H1 (cell line): ENCODE measurements around the gene BICRAL. TPM values are rescaled to one million over a fixed set of nuclear protein-coding genes. Genes with fewer than 3 reads are reported as not detected.

Experiments used
- ASH2L ChIP-seq: fragments of 200-600, 300-600 bp; sonication (generic); IDR thresholded peaks from one replicate; pipeline ENCODE4 v1.7.1; 2017; ENCODE audit warnings: low read length
- CHD7 ChIP-seq: fragments of 300-600 bp; sonication (generic); IDR thresholded peaks from 2 replicates; pipeline ENCODE4 v1.7.1; 2012; ENCODE audit warnings: low read length, moderate library complexity, mild to moderate bottlenecking, inconsistent platforms; ENCODE audit not compliant: insufficient replicate concordance
- NRF1 ChIP-seq: IDR thresholded peaks from 2 replicates; pipeline ENCODE4 v1.6.1; 2011; ENCODE audit warnings: mild to moderate bottlenecking, low read depth, low read length, improper control_type of control experiment
- polyA plus RNA-seq, 7 experiments: library from polyadenylated mRNA; depleted of rRNA in 3 of 7; stranded (reverse) in 5 of 7; unstranded in 2 of 7; fragments of >200 nt in 5 of 7; fragments of 200-250 nt in 2 of 7; gene quantifications; 1 replicate in 5 of 7; 2 replicates in 1 of 7; 4 replicates in 1 of 7; pipeline versions ENCODE4 v1.2.1 to v1.2.3, GENCODE V29; 2011 to 2013; ENCODE audit warnings: missing spikeins in 2 of 7, mixed read lengths in 2 of 7
- total RNA-seq: library from RNA; stranded (reverse); fragmentation: NEBNext Ultra II Directional; extraction: Animal tissue kit (Norgen Biotek cat#: 25700); gene quantifications from 2 replicates; pipeline ENCODE4 v1.2.1, GENCODE V29; 2021
- TF ChIP-seq, protein P1 (sequence below): IDR thresholded peaks from 2 replicates; pipeline ENCODE4 v1.6.1; 2012; ENCODE audit warnings: inconsistent platforms

The BICRAL gene
- total and polyA plus RNA-seq, 2 of the 8 experiments (the other 6 are each of a cell fraction or from before 2014, with no cell fraction given), result 9.4 to 12.2 TPM

- TF ChIP-seq CHD7 (no peak), ASH2L (no peak), NRF1 (no peak)
- TF ChIP-seq, protein P1, sequence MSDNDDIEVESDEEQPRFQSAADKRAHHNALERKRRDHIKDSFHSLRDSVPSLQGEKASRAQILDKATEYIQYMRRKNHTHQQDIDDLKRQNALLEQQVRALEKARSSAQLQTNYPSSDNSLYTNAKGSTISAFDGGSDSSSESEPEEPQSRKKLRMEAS, result peak; percentile 77
- TF ChIP-seq, all 59 proteins: peak for 8
These were observed 25.1 kb upstream of the BICRAL start (continued) for GRCh38 chr6:42756722-42757121.
